ENCODE results near the gene SLC9A9.
"Not testable (repeated sequence)": the region's sequence is repeated elsewhere in the genome, so short reads cannot be mapped to it uniquely, and the experiment has no call there.

The SLC9A9 gene

GRCh38 chr3:143808030-143808429, 40.2 kb downstream of the SLC9A9 start:
- no peak for DNase-seq

- no peak for DNase-seq
Observed at GRCh38 chr3:143806038-143806437, 42.2 kb downstream of the SLC9A9 start.

GRCh38 chr3:143805476-143805875, 42.8 kb downstream of the SLC9A9 start:
- not testable (repeated sequence) for DNase-seq

GRCh38 chr3:143801046-143801445, 47.2 kb downstream of the SLC9A9 start:
- not testable (repeated sequence) for DNase-seq

GRCh38 chr3:143798151-143798550, 50.1 kb downstream of the SLC9A9 start:
- not testable (repeated sequence) for DNase-seq

- DNase-seq: no peak
Observed at GRCh38 chr3:143795874-143796273, 52.4 kb downstream of the SLC9A9 start.

- no peak for DNase-seq
Observed at GRCh38 chr3:143794793-143795462, 53.3 kb downstream of the SLC9A9 start.

GRCh38 chr3:143793971-143794370, 54.3 kb downstream of the SLC9A9 start:
- DNase-seq: no peak

- DNase-seq: no peak
Observed at GRCh38 chr3:143791386-143791785, 56.9 kb downstream of the SLC9A9 start.

- DNase-seq: no peak
Observed at GRCh38 chr3:143786219-143787191, 61.8 kb downstream of the SLC9A9 start.

- DNase-seq: no peak
Observed at GRCh38 chr3:143784446-143784845, 63.8 kb downstream of the SLC9A9 start.

- no peak for DNase-seq
Observed at GRCh38 chr3:143783851-143784370, 64.4 kb downstream of the SLC9A9 start.

- DNase-seq: no peak
Observed at GRCh38 chr3:143775459-143775858, 72.8 kb downstream of the SLC9A9 start.

GRCh38 chr3:143771939-143772338, 76.3 kb downstream of the SLC9A9 start:
- no peak for DNase-seq

- DNase-seq: no peak
Observed at GRCh38 chr3:143771258-143771657, 77.0 kb downstream of the SLC9A9 start.

- DNase-seq: no peak
Observed at GRCh38 chr3:143770391-143770790, 77.9 kb downstream of the SLC9A9 start.

GRCh38 chr3:143769616-143770015, 78.7 kb downstream of the SLC9A9 start:
- no peak for DNase-seq

GRCh38 chr3:143764840-143765239, 83.4 kb downstream of the SLC9A9 start:
- DNase-seq: no peak

- DNase-seq: no peak
Observed at GRCh38 chr3:143763564-143764162, 84.6 kb downstream of the SLC9A9 start.

GRCh38 chr3:143757691-143758090, 90.6 kb downstream of the SLC9A9 start:
- no peak for DNase-seq

GRCh38 chr3:143755978-143756377, 92.3 kb downstream of the SLC9A9 start:
- DNase-seq: no peak

GRCh38 chr3:143754090-143754489, 94.2 kb downstream of the SLC9A9 start:
- DNase-seq: no peak

- no peak for DNase-seq
Observed at GRCh38 chr3:143753456-143753855, 94.8 kb downstream of the SLC9A9 start.
